ENCODE data around the gene NAA60.

GRCh38 chr16:3492356-3492755 lies 48.9 kb downstream of the NAA60 start:
- TF ChIP-seq SMC3 (IDR thresholded peaks at IDR 0.05; ENCODE audit: low read depth, low read length) (no peak), CTCF (IDR thresholded peaks at IDR 0.05) (no peak), POLR2AphosphoS5 (IDR thresholded peaks at IDR 0.05; ENCODE audit: low read depth, low read length) (no peak), TCF12 (IDR thresholded peaks at IDR 0.05) (no peak), USF2 (IDR thresholded peaks at IDR 0.05; ENCODE audit: borderline replicate concordance, low read depth, low read length) (no peak), TEAD4 (IDR thresholded peaks at IDR 0.05; ENCODE audit: borderline replicate concordance, insufficient read depth) (no peak), ELF1 (IDR thresholded peaks at IDR 0.05) (no peak), GATA2 (CRISPR knock-in tag; IDR thresholded peaks at IDR 0.05) (no peak)
